ENCODE measurements around the gene PCGF5.

DNA sequence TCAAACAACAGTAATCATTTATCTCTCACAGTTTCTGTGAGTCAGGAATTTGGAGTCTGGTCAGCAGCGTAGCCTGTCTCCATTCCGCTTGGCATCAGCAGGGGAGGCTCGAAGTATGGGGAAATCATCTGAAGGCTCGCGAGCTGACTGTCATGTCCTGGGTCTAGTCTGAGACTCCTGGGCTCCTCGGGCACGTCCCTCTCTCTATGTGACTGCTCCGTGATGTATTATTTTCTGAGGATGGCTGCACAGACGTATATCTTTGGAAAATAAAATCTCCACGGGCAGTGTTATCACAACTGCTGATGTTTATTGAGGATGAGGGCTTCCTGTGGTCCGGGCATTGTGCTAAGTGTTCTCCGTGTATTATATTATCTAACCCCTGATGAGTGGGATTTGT lies 23.3 kb upstream of the PCGF5 start:
- TF ChIP-seq ZNF768 (tag by site-specific recombination; IDR thresholded peaks at IDR 0.05) (no peak), ZNF670 (tag by site-specific recombination; IDR thresholded peaks at IDR 0.05; ENCODE audit: low read depth) (no peak), ZSCAN30 (tag by site-specific recombination; IDR thresholded peaks at IDR 0.05) (no peak), ZNF785 (tag by site-specific recombination; IDR thresholded peaks at IDR 0.05) (no peak), ZBTB8A (tag by site-specific recombination; IDR thresholded peaks at IDR 0.05) (no peak), SETDB1 (IDR thresholded peaks at IDR 0.05; ENCODE audit: insufficient read length, low read length) (no peak), ZNF585B (tag by site-specific recombination; IDR thresholded peaks at IDR 0.05) (no peak), TRIM28 (IDR thresholded peaks at IDR 0.05; ENCODE audit: borderline replicate concordance, low read length) (no peak), BCL11A (tag by site-specific recombination; IDR thresholded peaks at IDR 0.05; ENCODE audit: low read depth) (no peak)
- TF ChIP-seq, protein P1, sequence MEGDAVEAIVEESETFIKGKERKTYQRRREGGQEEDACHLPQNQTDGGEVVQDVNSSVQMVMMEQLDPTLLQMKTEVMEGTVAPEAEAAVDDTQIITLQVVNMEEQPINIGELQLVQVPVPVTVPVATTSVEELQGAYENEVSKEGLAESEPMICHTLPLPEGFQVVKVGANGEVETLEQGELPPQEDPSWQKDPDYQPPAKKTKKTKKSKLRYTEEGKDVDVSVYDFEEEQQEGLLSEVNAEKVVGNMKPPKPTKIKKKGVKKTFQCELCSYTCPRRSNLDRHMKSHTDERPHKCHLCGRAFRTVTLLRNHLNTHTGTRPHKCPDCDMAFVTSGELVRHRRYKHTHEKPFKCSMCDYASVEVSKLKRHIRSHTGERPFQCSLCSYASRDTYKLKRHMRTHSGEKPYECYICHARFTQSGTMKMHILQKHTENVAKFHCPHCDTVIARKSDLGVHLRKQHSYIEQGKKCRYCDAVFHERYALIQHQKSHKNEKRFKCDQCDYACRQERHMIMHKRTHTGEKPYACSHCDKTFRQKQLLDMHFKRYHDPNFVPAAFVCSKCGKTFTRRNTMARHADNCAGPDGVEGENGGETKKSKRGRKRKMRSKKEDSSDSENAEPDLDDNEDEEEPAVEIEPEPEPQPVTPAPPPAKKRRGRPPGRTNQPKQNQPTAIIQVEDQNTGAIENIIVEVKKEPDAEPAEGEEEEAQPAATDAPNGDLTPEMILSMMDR (tag by site-specific recombination; IDR thresholded peaks at IDR 0.05): no peak

All from HEK293 (cell line).